Adipocyte (in vitro differentiated cells): ENCODE results near the gene FMN1.

Source experiments
- DNase-seq: peaks from one replicate; pipeline ENCODE4 v3.0.0-alpha.2; 2015; ENCODE audit warnings: low read depth
- H3K27me3 ChIP-seq: replicated peaks from 2 replicates; pipeline ENCODE4 v1.7.0; 2013; ENCODE audit warnings: mild to moderate bottlenecking, low read length, moderate library complexity; ENCODE audit not compliant: control insufficient read depth, insufficient read depth
- H3K36me3 ChIP-seq: 2 replicates; pipeline ENCODE4 v1.7.0; 2013; ENCODE audit warnings: low read length, mild to moderate bottlenecking, moderate library complexity; ENCODE audit not compliant: control insufficient read depth, insufficient read depth, severe bottlenecking
- H3K4me1 ChIP-seq: 2 replicates; pipeline ENCODE4 v1.7.0; 2013; ENCODE audit warnings: mild to moderate bottlenecking, low read length, moderate library complexity; ENCODE audit not compliant: control insufficient read depth, insufficient read depth
- H3K4me3 ChIP-seq: 2 replicates; pipeline ENCODE4 v1.7.0; 2013; ENCODE audit warnings: mild to moderate bottlenecking, low read length, moderate library complexity
- H3K9ac ChIP-seq: 2 replicates; pipeline ENCODE4 v1.7.0; 2013; ENCODE audit warnings: mild to moderate bottlenecking, low read length, moderate library complexity
- H3K9me3 ChIP-seq: 2 replicates; pipeline ENCODE4 v1.7.0; 2013; ENCODE audit warnings: mild to moderate bottlenecking, low read length, moderate library complexity; ENCODE audit not compliant: control insufficient read depth

Gene FMN1

GRCh38 chr15:33043636-33044035 lies 150.9 kb downstream of the FMN1 start:
- Histone ChIP-seq H3K9me3 (peaks cover 3% of the 10 kb centered on the region), H3K9ac (no peak overlapping the region), H3K27me3 (no peaks in the 10 kb centered on the region), H3K4me1 (peaks cover 6% of the 10 kb centered on the region), H3K36me3 (no peaks in the 10 kb centered on the region), H3K4me3 (no peak overlapping the region)
- DNase-seq, result no peak

DNA sequence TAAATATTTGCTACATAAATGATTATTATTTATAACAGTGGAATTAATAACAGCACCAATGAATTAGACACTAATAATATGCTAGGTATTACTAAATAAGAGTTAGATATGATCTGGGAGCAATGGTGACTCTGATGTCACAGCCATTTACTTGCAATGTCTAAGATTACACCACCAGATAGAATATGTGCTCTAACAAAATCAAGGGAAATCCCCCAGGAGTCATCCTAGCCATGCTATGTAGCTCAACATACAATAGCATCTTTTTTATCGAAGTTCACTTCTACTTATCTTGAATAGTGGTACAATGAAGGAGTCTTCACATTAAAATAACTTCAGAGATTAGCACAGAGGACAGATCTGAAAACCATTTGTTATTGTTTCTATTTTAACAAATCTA lies 154.0 kb downstream of the FMN1 start:
- Histone ChIP-seq H3K36me3 (no peaks in the 10 kb centered on the region), H3K9me3 (no peaks in the 10 kb centered on the region), H3K27me3 (no peaks in the 10 kb centered on the region), H3K9ac (no peak overlapping the region), H3K4me1 (peaks cover 4% of the 10 kb centered on the region), H3K4me3 (no peak overlapping the region)
- no peak for DNase-seq

- Histone ChIP-seq H3K4me3 (no peak overlapping the region), H3K36me3 (no peaks in the 10 kb centered on the region), H3K9me3 (no peaks in the 10 kb centered on the region), H3K9ac (no peak overlapping the region), H3K4me1 (peaks cover 8% of the 10 kb centered on the region), H3K27me3 (no peaks in the 10 kb centered on the region)
- DNase-seq, result no peak
Observed at GRCh38 chr15:33034588-33034987, 159.9 kb downstream of the FMN1 start.

DNA sequence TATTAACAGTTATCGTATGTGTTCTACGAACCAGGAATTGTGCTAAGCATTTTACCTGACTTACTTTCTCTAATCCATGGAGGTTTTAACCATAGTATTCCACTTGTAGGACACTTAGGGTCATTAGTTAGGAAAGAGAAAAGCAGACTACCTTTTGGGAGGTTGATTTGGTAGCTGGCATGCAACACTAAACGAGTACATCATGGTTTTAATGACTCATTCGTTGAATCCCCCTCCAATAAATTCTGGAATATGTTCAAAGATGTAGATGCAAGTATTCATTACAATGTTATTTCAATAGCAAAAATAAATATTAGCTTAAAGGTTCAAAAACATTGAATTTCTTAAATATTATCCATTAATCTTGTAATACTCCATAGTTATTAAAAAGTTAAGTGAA lies 162.5 kb downstream of the FMN1 start:
- DNase-seq, result no peak
- Histone ChIP-seq H3K9ac (no peak overlapping the region), H3K4me3 (no peak overlapping the region), H3K4me1 (peaks cover 25% of the 10 kb centered on the region), H3K9me3 (no peaks in the 10 kb centered on the region), H3K36me3 (no peaks in the 10 kb centered on the region), H3K27me3 (no peaks in the 10 kb centered on the region)

DNA sequence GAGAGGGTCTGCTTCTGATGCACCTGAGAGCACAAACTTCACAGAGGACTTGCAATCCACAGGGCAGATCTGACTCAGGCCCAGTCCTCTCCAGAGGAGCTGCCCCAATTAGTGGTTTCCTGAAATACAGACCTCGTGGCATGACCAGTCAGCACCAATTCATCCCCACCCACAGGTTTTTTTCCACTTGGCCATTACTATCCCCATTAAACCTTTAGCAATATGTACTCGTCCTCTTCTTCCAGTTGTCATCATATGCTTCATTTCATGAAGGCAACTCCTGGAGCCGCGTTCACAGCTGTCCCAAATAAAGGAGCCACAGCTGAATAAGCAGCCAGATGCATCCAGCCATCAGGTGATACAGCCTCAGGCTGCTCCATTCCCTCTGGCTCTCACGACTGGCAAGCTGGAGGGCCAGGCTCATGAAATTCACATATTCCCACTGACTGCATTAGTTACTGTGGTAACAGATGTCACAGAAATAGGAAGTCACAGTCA lies 163.1 kb downstream of the FMN1 start:
- Histone ChIP-seq H3K9me3 (no peaks in the 10 kb centered on the region), H3K4me1 (peaks cover 28% of the 10 kb centered on the region), H3K27me3 (no peaks in the 10 kb centered on the region), H3K4me3 (no peak overlapping the region), H3K9ac (no peak overlapping the region), H3K36me3 (no peaks in the 10 kb centered on the region)
- DNase-seq, result peak; percentile 27

DNA sequence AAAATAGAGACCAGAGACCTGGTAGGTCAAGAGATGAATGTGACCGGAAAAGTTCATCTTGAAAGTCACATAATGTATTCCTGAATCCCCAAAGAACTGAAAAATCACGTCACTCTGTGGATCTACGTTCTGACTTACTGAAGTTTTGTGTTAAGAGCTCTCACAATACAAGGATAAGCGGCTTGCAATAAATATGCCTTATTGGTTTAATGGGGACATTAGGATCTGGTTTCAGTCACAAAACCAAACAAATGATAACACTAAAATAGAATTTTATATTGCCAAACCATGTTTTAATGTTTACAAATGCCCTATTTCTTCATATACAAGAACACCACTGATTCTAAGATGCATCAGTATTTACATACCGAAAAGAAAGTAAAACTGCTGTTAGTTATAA lies 164.2 kb downstream of the FMN1 start:
- Histone ChIP-seq H3K4me3 (no peak overlapping the region), H3K27me3 (no peaks in the 10 kb centered on the region), H3K9me3 (no peaks in the 10 kb centered on the region), H3K4me1 (peaks cover 28% of the 10 kb centered on the region), H3K9ac (no peak overlapping the region), H3K36me3 (no peaks in the 10 kb centered on the region)
- DNase-seq, result no peak

GRCh38 chr15:33029109-33029652 lies 165.3 kb downstream of the FMN1 start:
- DNase-seq, result no peak
- no peak overlapping the region for H3K9ac ChIP-seq

GRCh38 chr15:33028495-33028894 lies 166.0 kb downstream of the FMN1 start:
- H3K27me3 ChIP-seq, result no peaks in the 10 kb centered on the region
- DNase-seq, result no peak
- H3K36me3 ChIP-seq, result no peaks in the 10 kb centered on the region
- no peak overlapping the region for H3K9ac ChIP-seq
- H3K9me3 ChIP-seq, result no peaks in the 10 kb centered on the region
- H3K4me1 ChIP-seq, result peaks cover 28% of the 10 kb centered on the region
- no peak overlapping the region for H3K4me3 ChIP-seq

More at GRCh38 chr15:33029109-33029652, 165.3 kb downstream of the FMN1 start:
- Histone ChIP-seq H3K4me3 (no peak overlapping the region), H3K27me3 (no peaks in the 10 kb centered on the region), H3K9me3 (no peaks in the 10 kb centered on the region), H3K4me1 (peaks cover 28% of the 10 kb centered on the region), H3K36me3 (no peaks in the 10 kb centered on the region)

- no peak overlapping the region for H3K4me3 ChIP-seq
- H3K9me3 ChIP-seq, result no peaks in the 10 kb centered on the region
- H3K4me1 ChIP-seq, result peaks cover 32% of the 10 kb centered on the region
- DNase-seq, result no peak
- no peaks in the 10 kb centered on the region for H3K27me3 ChIP-seq
- H3K9ac ChIP-seq, result no peak overlapping the region
- H3K36me3 ChIP-seq, result no peaks in the 10 kb centered on the region
Observed at GRCh38 chr15:33027306-33028035, 167.0 kb downstream of the FMN1 start.

DNA sequence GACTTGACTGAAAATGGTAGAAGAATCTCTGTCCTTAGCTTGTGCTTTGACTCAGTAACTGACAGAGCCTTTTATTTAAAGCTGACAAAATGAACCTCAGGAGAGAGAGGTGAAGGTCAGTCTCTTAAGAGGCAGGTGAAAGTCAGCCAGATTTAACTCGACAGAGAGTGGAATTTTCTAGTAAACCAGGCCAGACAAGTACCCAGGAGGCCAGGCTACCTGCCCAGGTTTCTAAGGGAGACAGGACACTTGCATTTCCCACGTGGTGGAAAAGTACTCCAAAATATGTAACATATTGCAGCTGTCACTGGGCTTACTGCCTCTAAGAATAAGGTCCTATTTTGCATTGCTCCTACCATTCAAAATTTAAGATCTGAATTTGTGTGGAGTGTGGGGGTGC lies 167.9 kb downstream of the FMN1 start:
- DNase-seq, result no peak
- H3K36me3 ChIP-seq, result no peaks in the 10 kb centered on the region
- H3K9ac ChIP-seq, result no peak overlapping the region
- H3K4me1 ChIP-seq, result peaks cover 35% of the 10 kb centered on the region
- no peak overlapping the region for H3K4me3 ChIP-seq
- no peaks in the 10 kb centered on the region for H3K27me3 ChIP-seq
- H3K9me3 ChIP-seq, result no peaks in the 10 kb centered on the region

GRCh38 chr15:33022629-33023028 lies 171.9 kb downstream of the FMN1 start:
- H3K9ac ChIP-seq, result peak overlapping the region; percentile 65
- no peaks in the 10 kb centered on the region for H3K27me3 ChIP-seq
- H3K4me3 ChIP-seq, result no peak overlapping the region
- DNase-seq, result peak; percentile 77
- H3K9me3 ChIP-seq, result no peaks in the 10 kb centered on the region
- H3K36me3 ChIP-seq, result no peaks in the 10 kb centered on the region
- H3K4me1 ChIP-seq, result peaks cover 18% of the 10 kb centered on the region
